Stimulated activated CD8-positive, alpha-beta memory T cell treated with anti-CD3 and anti-CD28 coated beads, Interleukin-12 subunit alpha, Interleukin-12 subunit beta, amount 100 ng/mL, for 1 hour (primary cell): ENCODE data around the gene RBM20.

ENCODE experiments used
- DNase-seq: peaks from one replicate; pipeline ENCODE4 v3.0.0-alpha.2; 2020; ENCODE audit warnings: low read depth

The RBM20 gene

GRCh38 chr10:110737886-110738634, 93.9 kb downstream of the RBM20 start:
- no peak for DNase-seq

GRCh38 chr10:110739811-110740271, 95.7 kb downstream of the RBM20 start:
- DNase-seq = no peak

GRCh38 chr10:110742801-110743200, 98.7 kb downstream of the RBM20 start:
- no peak for DNase-seq

GRCh38 chr10:110744782-110745181, 100.6 kb downstream of the RBM20 start:
- DNase-seq = no peak

- DNase-seq = no peak
Observed at GRCh38 chr10:110746254-110746826, 102.2 kb downstream of the RBM20 start.

GRCh38 chr10:110746969-110747608, 103.0 kb downstream of the RBM20 start:
- DNase-seq = no peak

GRCh38 chr10:110747609-110748464, 103.7 kb downstream of the RBM20 start:
- no peak for DNase-seq

GRCh38 chr10:110748970-110749369, 104.8 kb downstream of the RBM20 start:
- no peak for DNase-seq

- no peak for DNase-seq
Observed at GRCh38 chr10:110750931-110751330, 106.8 kb downstream of the RBM20 start.

- no peak for DNase-seq
Observed at GRCh38 chr10:110751850-110752249, 107.7 kb downstream of the RBM20 start.

- DNase-seq = no peak
Observed at GRCh38 chr10:110753462-110753861, 109.3 kb downstream of the RBM20 start.

GRCh38 chr10:110754375-110755105, 110.4 kb downstream of the RBM20 start:
- DNase-seq = no peak

- DNase-seq = no peak
Observed at GRCh38 chr10:110755781-110756180, 111.6 kb downstream of the RBM20 start.

- DNase-seq = no peak
Observed at GRCh38 chr10:110756876-110757275, 112.7 kb downstream of the RBM20 start.

- no peak for DNase-seq
Observed at GRCh38 chr10:110757586-110757985, 113.5 kb downstream of the RBM20 start.

- DNase-seq = no peak
Observed at GRCh38 chr10:110758128-110758765, 114.1 kb downstream of the RBM20 start.

GRCh38 chr10:110758898-110759297, 114.8 kb downstream of the RBM20 start:
- no peak for DNase-seq

GRCh38 chr10:110759523-110759922, 115.4 kb downstream of the RBM20 start:
- DNase-seq = no peak

- DNase-seq = no peak
Observed at GRCh38 chr10:110762109-110762848, 118.1 kb downstream of the RBM20 start.

- no peak for DNase-seq
Observed at GRCh38 chr10:110762849-110763211, 118.7 kb downstream of the RBM20 start.
